Astrocyte of the spinal cord (primary cell): Measurements from ENCODE around the gene SLC44A2.
"Not testable (repeated sequence)": the region's sequence is repeated elsewhere in the genome, so short reads cannot be mapped to it uniquely, and the experiment has no call there.

Experiments used
- DNase-seq: peaks from one replicate; pipeline ENCODE4 v3.0.0; 2011; ENCODE audit warnings: low read depth, low spot score
- H3K4me3 ChIP-seq: 2 replicates; pipeline ENCODE4 v1.5.1; 2011; ENCODE audit warnings: low read depth, mild to moderate bottlenecking, low read length, moderate library complexity
- CTCF ChIP-seq: IDR thresholded peaks from 2 replicates; pipeline ENCODE4 v1.5.1; 2012; ENCODE audit warnings: low read depth, mild to moderate bottlenecking, low read length, inconsistent platforms
- in situ Hi-C: cut with HindIII; loops from 2 replicates; pipeline ENCODE4 v1.10.0; 2017; ENCODE audit warnings: low sequenced_read_pairs

Gene SLC44A2

GRCh38 chr19:10667867-10668266 is 42.5 kb downstream of the SLC44A2 start:
- no peak for TF ChIP-seq CTCF
- in situ Hi-C loops = no loop called here
- H3K4me3 ChIP-seq = no peak overlapping the region
- DNase-seq = no peak

DNA sequence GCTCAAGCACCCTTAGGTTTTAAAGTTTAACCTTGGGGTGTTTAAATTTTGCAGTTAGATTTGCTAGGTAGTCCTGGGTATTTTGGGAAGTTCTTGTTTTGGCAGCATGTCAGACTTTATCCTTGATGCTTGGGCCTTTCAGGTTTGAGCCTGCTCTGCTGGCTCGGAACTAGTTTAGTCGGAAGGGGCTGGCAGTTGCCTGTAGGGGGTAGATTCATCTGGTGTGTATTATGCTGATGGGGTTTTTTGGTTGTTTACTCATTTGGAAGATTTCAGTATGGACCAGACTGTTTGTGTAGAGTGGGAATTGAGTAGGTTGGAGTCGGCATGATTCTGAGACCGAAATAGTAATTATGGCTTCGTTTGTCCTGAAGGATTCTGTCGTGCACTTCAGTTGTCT is 43.9 kb downstream of the SLC44A2 start:
- in situ Hi-C loops = no loop called here
- DNase-seq = no peak
- no peak overlapping the region for H3K4me3 ChIP-seq
- TF ChIP-seq CTCF = no peak

GRCh38 chr19:10670182-10670581 is 44.8 kb downstream of the SLC44A2 start:
- in situ Hi-C loops = no loop called here
- no peak for TF ChIP-seq CTCF
- H3K4me3 ChIP-seq = no peak overlapping the region
- DNase-seq = no peak

GRCh38 chr19:10670876-10671804 is 45.8 kb downstream of the SLC44A2 start:
- TF ChIP-seq CTCF = no peak
- in situ Hi-C loops = no loop called here
- no peak for DNase-seq
- H3K4me3 ChIP-seq = no peak overlapping the region

DNA sequence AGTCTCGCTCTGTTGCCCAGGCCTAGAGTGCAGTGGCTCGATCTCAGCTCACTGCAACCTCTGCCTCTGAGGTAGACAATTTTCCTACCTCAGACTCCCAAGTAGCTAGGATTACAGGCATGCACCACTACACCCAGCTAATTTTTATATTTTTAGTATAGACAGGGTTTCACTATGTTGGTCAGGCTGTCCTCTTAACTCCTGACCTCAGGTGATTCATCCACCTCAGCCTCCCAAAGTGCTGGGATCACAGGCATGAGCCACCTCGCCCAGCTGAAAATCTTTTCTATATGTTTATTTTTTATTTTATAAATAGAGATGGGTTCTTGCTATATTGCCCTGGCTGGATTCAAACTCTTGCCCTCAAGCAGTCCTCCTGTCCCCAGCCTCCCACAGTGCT is 46.6 kb downstream of the SLC44A2 start:
- DNase-seq, in situ Hi-C loops, H3K4me3 ChIP-seq: not testable (repeated sequence)

- in situ Hi-C loops, DNase-seq, H3K4me3 ChIP-seq: not testable (repeated sequence)
Measured at GRCh38 chr19:10675214-10675613, 49.9 kb downstream of the SLC44A2 start.

- DNase-seq = no peak
- no peak overlapping the region for H3K4me3 ChIP-seq
- no peak for TF ChIP-seq CTCF
- in situ Hi-C loops = no loop called here
Measured at GRCh38 chr19:10677751-10678150, 52.4 kb downstream of the SLC44A2 start.
